IPS DF 6.9 (cell line): ENCODE measurements around the gene CNTNAP2.
A peak's percentile ranks its signal among the peaks of the same experiment; 100 is the strongest.

Source experiments
- DNase-seq: peaks from one replicate; pipeline ENCODE4 v3.0.0-alpha.2; 2013; ENCODE audit warnings: low read depth, low spot score
- H3K27ac ChIP-seq: one replicate; pipeline ENCODE4 v1.5.1; 2013; ENCODE audit warnings: low read length, control low read depth
- H3K27me3 ChIP-seq: 2 replicates; pipeline ENCODE4 v1.6.1; 2013; ENCODE audit warnings: mild to moderate bottlenecking, low read length; ENCODE audit not compliant: control insufficient read depth, insufficient read depth
- H3K36me3 ChIP-seq: 2 replicates; pipeline ENCODE4 v1.6.1; 2013; ENCODE audit warnings: low read length; ENCODE audit not compliant: control insufficient read depth, insufficient read depth
- H3K4me1 ChIP-seq: 2 replicates; pipeline ENCODE4 v1.6.1; 2013; ENCODE audit warnings: low read length; ENCODE audit not compliant: control insufficient read depth, insufficient read depth
- H3K4me3 ChIP-seq: 2 replicates; pipeline ENCODE4 v1.5.1; 2013; ENCODE audit warnings: mild to moderate bottlenecking, low read length
- H3K9me3 ChIP-seq: 2 replicates; pipeline ENCODE4 v1.6.1; 2013; ENCODE audit warnings: low read length, inconsistent platforms; ENCODE audit not compliant: control insufficient read depth, insufficient read depth
- WGBS: extraction: QIAGEN DNeasy Blood & Tissue Kit; methylation state at CpG from one replicate; pipeline ENCODE4 v1.1.7; 2013; ENCODE audit warnings: mixed read lengths, missing lambda C conversion rate; ENCODE audit not compliant: insufficient read length, insufficient coverage; 5-methylcytosine and 5-hydroxymethylcytosine counted together

Gene CNTNAP2

DNA sequence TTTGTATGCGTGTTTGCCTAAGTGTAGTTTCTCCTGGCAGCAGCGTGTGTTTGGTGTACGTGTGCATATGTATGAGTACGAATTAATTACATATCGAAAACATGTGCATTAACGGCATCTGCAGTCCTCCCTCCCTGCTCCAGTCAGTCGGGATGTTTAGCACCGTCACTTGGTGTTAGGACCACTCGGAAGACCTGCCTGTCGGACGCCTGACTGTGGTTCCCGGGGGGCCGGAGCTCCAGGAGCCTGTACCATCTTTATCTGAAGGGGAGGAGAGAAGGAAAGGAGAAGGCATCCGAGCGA lies 1.1 kb upstream of the CNTNAP2 start:
- Histone ChIP-seq H3K27ac (no peak overlapping the region), H3K27me3 (no peaks in the 10 kb centered on the region), H3K4me3 (peak overlapping the region; percentile 5; the same call in 1 of the 2 replicates), H3K9me3 (no peaks in the 10 kb centered on the region), H3K36me3 (no peaks in the 10 kb centered on the region), H3K4me1 (no peaks in the 10 kb centered on the region)
- no CpG with 5 or more reads among the region's 15 CpGs for WGBS
- DNase-seq = no peak

DNA sequence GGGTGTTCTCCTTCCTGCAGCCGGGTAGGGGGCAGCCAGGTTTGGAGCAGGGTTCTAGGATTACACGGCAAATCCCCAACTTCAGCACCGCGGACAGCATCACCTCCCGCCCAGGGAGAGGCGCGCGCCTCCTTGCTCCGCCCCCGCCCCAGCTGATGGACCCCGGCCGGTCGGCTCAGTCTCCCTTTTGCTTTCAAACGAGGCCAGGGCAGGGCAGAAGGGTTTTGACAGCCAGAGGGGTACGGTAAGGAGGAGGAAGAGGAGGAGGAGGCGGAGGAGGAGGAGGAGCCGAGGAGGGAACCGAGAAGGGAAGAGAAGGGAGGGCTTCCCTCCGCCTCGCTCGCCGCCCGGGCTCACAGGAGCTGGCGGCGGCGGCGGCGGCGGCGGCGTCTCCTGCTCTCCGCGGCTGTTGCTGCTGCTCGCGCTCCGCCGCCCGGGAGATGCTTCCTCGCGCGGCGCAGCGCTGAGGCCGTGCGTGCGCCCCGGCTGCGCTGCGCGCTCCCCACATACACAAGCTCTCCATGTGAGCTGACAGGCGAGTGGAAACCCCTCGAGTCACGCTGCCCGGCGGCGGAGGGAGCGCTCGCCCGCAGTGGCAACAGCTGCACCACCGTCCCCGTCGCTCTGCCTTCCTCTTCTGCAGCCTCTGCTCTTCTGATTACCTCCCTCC lies 615 bp upstream of the CNTNAP2 start:
- peak overlapping the region; percentile 73 for H3K4me3 ChIP-seq
- no peaks in the 10 kb centered on the region for H3K4me1 ChIP-seq
- H3K36me3 ChIP-seq = no peaks in the 10 kb centered on the region
- DNase-seq = no peak
- no peak overlapping the region for H3K27ac ChIP-seq
- H3K27me3 ChIP-seq = no peaks in the 10 kb centered on the region
- no peaks in the 10 kb centered on the region for H3K9me3 ChIP-seq
- no CpG with 5 or more reads among the region's 62 CpGs for WGBS

DNA sequence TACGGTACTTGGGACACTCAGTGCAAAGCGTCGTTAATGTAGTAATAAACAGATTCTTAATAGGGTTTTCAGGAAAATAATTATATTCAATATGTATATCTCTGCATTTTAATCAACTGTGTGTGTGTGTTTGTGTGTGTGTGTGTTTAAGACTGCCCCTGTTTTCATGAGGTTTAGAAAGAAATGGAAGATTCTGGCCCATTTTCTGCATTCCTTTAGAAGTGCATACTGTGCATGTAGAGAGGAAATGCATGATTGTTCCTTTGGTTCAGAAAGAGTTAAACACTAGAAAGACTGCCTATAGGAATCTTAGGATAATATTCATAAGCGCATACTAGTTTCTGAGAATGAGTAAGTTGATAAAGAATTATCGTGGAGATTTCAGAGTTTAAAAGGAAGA lies 975 bp downstream of the CNTNAP2 start:
- DNase-seq = no peak
- no peaks in the 10 kb centered on the region for H3K36me3 ChIP-seq
- no peaks in the 10 kb centered on the region for H3K9me3 ChIP-seq
- no peak overlapping the region for H3K4me3 ChIP-seq
- H3K27me3 ChIP-seq = no peaks in the 10 kb centered on the region
- H3K4me1 ChIP-seq = no peaks in the 10 kb centered on the region
- no peak overlapping the region for H3K27ac ChIP-seq
- WGBS = 100% methylated on average over 2 of the region's 5 CpGs

DNA sequence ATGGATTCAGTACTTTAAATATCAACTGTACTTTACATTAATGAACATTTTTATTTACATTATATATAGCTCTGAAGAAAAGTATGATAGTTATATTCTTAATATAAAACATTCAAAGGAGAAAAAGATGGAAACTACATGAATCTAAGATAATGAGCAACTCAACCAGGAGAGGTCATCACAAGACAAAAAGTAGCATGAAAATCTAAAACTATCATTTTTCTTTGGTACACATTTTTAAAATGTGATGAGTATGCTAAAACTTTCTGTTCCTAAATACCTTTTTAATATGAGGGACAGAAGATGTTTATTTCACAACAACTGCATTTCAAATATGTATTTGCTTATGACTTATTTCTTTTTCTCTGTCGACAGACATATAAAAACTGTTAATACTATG lies 2.4 kb downstream of the CNTNAP2 start:
- H3K36me3 ChIP-seq = no peaks in the 10 kb centered on the region
- H3K27me3 ChIP-seq = no peaks in the 10 kb centered on the region
- WGBS = no CpG with 5 or more reads among the region's 1 CpG
- no peak overlapping the region for H3K27ac ChIP-seq
- H3K9me3 ChIP-seq = no peaks in the 10 kb centered on the region
- no peak overlapping the region for H3K4me3 ChIP-seq
- H3K4me1 ChIP-seq = no peaks in the 10 kb centered on the region
- no peak for DNase-seq

DNA sequence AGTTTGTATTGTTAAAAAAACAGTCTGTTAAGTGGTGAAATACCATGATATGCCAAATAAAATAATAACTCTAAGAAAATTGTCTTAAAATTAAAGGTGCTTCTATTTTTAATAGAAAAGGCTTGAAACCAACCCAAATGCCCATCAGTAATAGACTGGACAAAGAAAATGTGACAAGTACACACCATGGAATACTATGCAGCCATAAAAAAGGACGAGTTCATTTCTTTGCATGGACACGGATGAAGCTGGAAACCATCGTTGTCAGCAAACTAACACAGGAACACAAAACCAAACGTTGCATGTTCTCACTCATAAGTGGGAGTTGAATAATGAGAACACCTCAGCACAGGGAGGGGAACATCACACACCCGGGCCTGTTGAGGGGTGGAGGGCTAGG lies 7.1 kb downstream of the CNTNAP2 start:
- Histone ChIP-seq H3K36me3 (no peaks in the 10 kb centered on the region), H3K27me3 (no peaks in the 10 kb centered on the region), H3K27ac (no peak overlapping the region), H3K4me1 (no peaks in the 10 kb centered on the region), H3K9me3 (no peaks in the 10 kb centered on the region), H3K4me3 (no peak overlapping the region)
- DNase-seq = no peak
- WGBS = no CpG with 5 or more reads among the region's 5 CpGs

DNA sequence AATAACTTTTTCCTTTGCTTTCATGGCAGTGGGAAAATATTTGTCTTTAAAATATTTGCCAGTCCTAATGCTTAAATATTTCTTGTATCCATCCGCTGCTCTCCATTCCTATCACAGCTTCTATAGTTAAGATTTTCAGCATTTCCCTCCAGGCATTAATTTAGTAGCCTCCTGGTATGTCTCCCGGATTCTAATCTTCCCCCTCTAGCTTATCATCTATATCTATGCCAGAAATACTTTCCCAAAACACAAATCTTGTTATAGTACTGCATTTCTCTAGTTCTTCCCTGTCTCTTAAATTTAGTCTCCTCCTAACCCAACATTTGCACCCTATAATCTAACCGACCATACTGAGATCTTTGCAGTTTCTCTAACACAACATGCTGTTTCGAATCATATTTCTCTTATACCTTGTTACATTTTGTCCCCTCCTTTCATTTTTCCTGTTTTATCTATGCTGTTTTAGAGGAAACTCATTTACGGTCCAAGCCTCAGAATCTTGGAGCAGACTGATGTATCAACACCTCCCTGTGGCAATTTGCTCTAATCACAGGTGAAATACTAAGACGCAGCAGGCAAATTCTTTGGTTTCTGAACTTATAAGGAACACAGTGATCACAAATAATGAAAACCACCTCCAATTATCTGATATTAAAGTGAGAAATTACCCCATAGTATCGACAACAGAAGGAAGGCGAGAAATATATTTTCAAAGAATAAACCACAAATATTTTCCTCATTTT lies 10.3 kb downstream of the CNTNAP2 start:
- no peak overlapping the region for H3K4me3 ChIP-seq
- H3K4me1 ChIP-seq = no peaks in the 10 kb centered on the region
- DNase-seq = no peak

DNA sequence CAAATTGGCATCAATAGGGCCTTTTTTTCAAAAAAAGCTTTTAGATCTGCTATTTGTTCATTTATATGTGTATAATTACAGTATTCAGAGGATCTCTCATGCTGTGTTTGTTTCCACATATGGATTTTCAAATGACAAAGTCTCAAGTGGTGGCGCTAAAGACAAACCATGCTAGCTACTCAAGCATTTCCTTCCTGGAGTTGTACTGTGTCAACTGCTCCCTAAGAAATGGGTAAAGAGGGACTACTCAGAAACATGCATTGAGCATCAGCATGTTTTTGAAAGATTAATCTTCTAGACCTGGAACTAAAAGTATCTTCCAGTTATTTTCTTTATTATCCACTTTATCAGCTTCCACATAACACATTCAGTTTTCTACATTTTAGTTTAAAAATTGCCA lies 12.7 kb downstream of the CNTNAP2 start:
- no peak overlapping the region for H3K4me3 ChIP-seq
- DNase-seq = no peak
- no peaks in the 10 kb centered on the region for H3K4me1 ChIP-seq
- no peaks in the 10 kb centered on the region for H3K9me3 ChIP-seq
- H3K27me3 ChIP-seq = no peaks in the 10 kb centered on the region
- no peak overlapping the region for H3K27ac ChIP-seq
- WGBS = no CpG with 5 or more reads among the region's 1 CpG
- no peaks in the 10 kb centered on the region for H3K36me3 ChIP-seq

More for the DNA sequence above, 10.3 kb downstream of the CNTNAP2 start:
- 100% methylated on average over 1 of the region's 8 CpGs for WGBS
- Histone ChIP-seq H3K27me3 (no peaks in the 10 kb centered on the region), H3K9me3 (no peaks in the 10 kb centered on the region), H3K36me3 (no peaks in the 10 kb centered on the region), H3K27ac (no peak overlapping the region)

DNA sequence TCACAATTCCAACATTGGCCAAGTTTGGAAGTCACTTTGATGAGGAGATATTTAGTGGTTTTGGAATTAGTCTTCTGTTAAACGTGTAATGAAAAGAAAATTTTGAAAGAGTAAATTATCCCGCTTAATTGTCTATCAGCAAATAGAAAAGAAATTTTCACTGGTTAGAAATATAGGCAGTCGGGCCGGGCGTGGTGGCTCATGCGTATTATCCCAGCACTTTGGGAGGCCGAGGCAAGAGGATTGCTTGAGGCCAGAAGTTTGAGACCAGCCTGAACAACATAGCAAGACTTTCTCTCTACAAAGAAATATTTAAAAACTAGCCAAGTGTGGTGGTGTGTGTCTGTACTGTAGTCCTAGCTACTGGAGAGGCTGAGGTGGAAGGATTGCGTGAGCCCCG lies 13.4 kb downstream of the CNTNAP2 start:
- Histone ChIP-seq H3K4me1 (no peaks in the 10 kb centered on the region), H3K9me3 (no peaks in the 10 kb centered on the region), H3K4me3 (no peak overlapping the region), H3K27ac (no peak overlapping the region), H3K36me3 (no peaks in the 10 kb centered on the region), H3K27me3 (no peaks in the 10 kb centered on the region)
- DNase-seq = no peak
- WGBS = 100% methylated on average over 2 of the region's 9 CpGs

DNA sequence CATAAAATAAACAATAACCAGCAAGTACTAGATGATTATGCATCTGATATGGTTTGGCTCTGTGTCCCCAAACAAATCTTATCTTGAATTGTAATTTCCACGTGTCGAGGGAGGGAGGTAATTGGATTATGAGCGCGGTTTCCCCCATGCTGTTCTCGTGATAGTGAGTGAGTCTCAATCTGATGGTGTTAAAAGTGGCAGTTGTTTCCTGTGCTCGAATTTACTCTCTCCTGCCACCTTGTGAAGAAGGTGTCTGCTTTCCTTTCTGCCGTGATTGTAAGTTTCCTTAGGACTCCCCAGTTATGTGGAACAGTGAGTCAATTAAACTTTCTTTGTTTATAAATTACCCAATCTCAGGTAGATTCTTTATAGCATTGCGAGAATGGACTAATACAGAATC lies 15.1 kb downstream of the CNTNAP2 start:
- Histone ChIP-seq H3K4me1 (no peaks in the 10 kb centered on the region), H3K9me3 (no peaks in the 10 kb centered on the region), H3K4me3 (no peak overlapping the region), H3K27me3 (no peaks in the 10 kb centered on the region), H3K36me3 (no peaks in the 10 kb centered on the region), H3K27ac (no peak overlapping the region)
- WGBS = no CpG with 5 or more reads among the region's 8 CpGs
- no peak for DNase-seq

DNA sequence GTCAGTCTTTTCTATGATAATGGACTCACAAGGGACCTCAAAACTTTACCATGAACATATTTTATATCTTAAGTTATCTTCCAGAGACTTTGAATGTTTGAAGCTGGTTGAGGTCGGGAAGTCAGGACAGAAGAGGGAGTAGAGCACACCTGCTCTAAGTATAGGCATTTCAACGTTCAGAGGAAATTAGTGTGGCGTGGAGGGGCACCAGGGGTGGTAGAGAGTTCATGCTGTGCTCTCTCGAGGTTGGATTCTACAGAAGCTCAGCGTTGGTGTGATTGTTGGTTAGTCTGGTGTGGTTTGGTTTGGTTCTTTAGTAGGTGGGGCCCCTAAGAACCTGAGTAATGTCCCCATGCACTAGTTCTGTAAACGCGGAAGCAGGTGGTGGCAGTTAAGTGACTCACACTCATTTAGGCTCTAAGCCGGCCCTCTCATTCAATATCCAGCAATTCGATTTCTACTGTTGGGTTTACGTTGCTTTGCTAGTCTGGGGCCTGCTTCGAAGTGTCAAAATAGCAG lies 19.8 kb downstream of the CNTNAP2 start:
- no peaks in the 10 kb centered on the region for H3K36me3 ChIP-seq
- H3K4me3 ChIP-seq = no peak overlapping the region
- H3K27me3 ChIP-seq = no peaks in the 10 kb centered on the region
- H3K9me3 ChIP-seq = no peaks in the 10 kb centered on the region
- H3K27ac ChIP-seq = no peak overlapping the region
- DNase-seq = no peak
- no CpG with 5 or more reads among the region's 11 CpGs for WGBS
- no peaks in the 10 kb centered on the region for H3K4me1 ChIP-seq

DNA sequence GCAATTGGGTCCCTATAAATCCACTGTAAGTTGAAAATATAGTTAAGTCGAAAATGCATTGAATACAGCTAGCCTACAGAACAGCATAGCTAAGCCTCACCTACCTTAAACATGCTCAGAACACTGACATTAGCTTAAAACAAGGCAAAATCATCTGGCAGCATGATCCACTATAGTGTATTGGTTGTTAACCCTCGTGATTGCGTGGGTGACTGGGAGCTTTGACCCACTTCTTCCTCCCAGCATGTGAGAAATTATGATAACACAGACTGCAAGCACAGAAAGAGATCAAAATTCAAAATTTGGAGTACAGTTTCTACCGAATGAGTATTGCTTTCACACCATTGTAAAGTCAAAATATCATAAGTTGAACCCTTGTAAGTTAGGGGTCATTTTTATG lies 22.3 kb downstream of the CNTNAP2 start:
- no CpG with 5 or more reads among the region's 4 CpGs for WGBS
- Histone ChIP-seq H3K36me3 (no peaks in the 10 kb centered on the region), H3K4me1 (no peaks in the 10 kb centered on the region), H3K4me3 (no peak overlapping the region), H3K27ac (no peak overlapping the region), H3K27me3 (no peaks in the 10 kb centered on the region), H3K9me3 (no peaks in the 10 kb centered on the region)
- no peak for DNase-seq
